Endothelial cell of umbilical vein (primary cell): ENCODE results near the gene ZFAND5. TPM values are rescaled to one million over a fixed set of nuclear protein-coding genes. Genes with fewer than 3 reads are reported as not detected.

Experiments used
- BruUV-seq: library from RNA; stranded (reverse); fragments of 400-500 nt; replicated peaks from 2 replicates; lab custom pipeline; 2021; lab: Mats Ljungman, UMichigan
- CTCF ChIA-PET: fragments of 300-600, 350-600 bp; sonication (Branson Sonifier 250); formaldehyde crosslinking; loops from one replicate; lab custom pipeline; 2021; ENCODE audit warnings: antibody characterized with exemption, inconsistent platforms; lab: Charles Lee
- POLR2A ChIA-PET: fragments of 300-600, 350-600 bp; sonication (Branson Sonifier 250); formaldehyde crosslinking; loops from one replicate; lab custom pipeline; 2021; ENCODE audit warnings: antibody characterized with exemption, inconsistent platforms; lab: Charles Lee
- DNase-seq: peaks from one replicate; pipeline ENCODE4 v3.0.0-alpha.2; 2011; ENCODE audit warnings: low read depth, low spot score
- FAIRE-seq: peaks from 2 replicates; lab custom pipeline; 2011; peaks lifted over from hg19 to GRCh38; lab: Jason Lieb, UNC
- H2AFZ ChIP-seq: 2 replicates; pipeline ENCODE4 v1.6.0; 2012; ENCODE audit warnings: low read depth, low read length, control low read depth, inconsistent platforms
- H3K27ac ChIP-seq: 2 replicates; pipeline ENCODE4 v1.5.1; 2011; ENCODE audit warnings: low read depth, mild to moderate bottlenecking, control low read depth, low read length, moderate library complexity; ENCODE audit not compliant: insufficient read depth
- H3K27me3 ChIP-seq, 2 experiments: 2 replicates each; pipeline versions ENCODE4 v1.6.0 to v1.6.1; 2011; ENCODE audit warnings: low read length in 2 of 2, mixed read lengths in 1 of 2; ENCODE audit not compliant: control insufficient read depth in 2 of 2, insufficient read depth in 2 of 2
- H3K36me3 ChIP-seq, 2 experiments: 2 replicates in 1 of 2; 3 replicates in 1 of 2; pipeline ENCODE4 v1.5.1; 2011; ENCODE audit warnings: low read length in 2 of 2, mild to moderate bottlenecking in 1 of 2, moderate library complexity in 1 of 2; ENCODE audit not compliant: control insufficient read depth in 2 of 2, insufficient read depth in 2 of 2; ENCODE audit errors: extremely low read depth in 1 of 2
- H3K4me1 ChIP-seq: 3 replicates; pipeline ENCODE4 v1.5.1; 2011; ENCODE audit warnings: mild to moderate bottlenecking, low read length; ENCODE audit not compliant: control insufficient read depth, insufficient read depth; ENCODE audit errors: extremely low read depth
- H3K4me2 ChIP-seq: 2 replicates; pipeline ENCODE4 v1.6.1; 2011; ENCODE audit warnings: low read length, control low read depth, mixed read lengths; ENCODE audit not compliant: insufficient read depth
- H3K4me3 ChIP-seq, 3 experiments: fragments of 200-600 bp in 1 of 3; sonication (generic), shearing (Covaris generic) in 1 of 3; replicated peaks in 1 of 3; 2 replicates each; pipeline ENCODE4 v1.5.1; 2011 to 2016; ENCODE audit warnings: control low read depth in 3 of 3, low read length in 3 of 3, mild to moderate bottlenecking in 2 of 3, inconsistent platforms in 1 of 3, low read depth in 1 of 3, moderate library complexity in 1 of 3; ENCODE audit not compliant: insufficient read depth in 1 of 3
- H3K79me2 ChIP-seq: 2 replicates; pipeline ENCODE4 v1.6.0; 2012; ENCODE audit warnings: low read length, inconsistent platforms; ENCODE audit not compliant: control insufficient read depth, insufficient read depth
- H3K9ac ChIP-seq: replicated peaks from 2 replicates; pipeline ENCODE3; 2011; ENCODE audit warnings: low read length, control low read depth; ENCODE audit not compliant: insufficient read depth; ENCODE audit errors: extremely low read depth
- H3K9me1 ChIP-seq: replicated peaks from 3 replicates; pipeline ENCODE4 v1.6.0; 2011; ENCODE audit warnings: mild to moderate bottlenecking, low read length; ENCODE audit not compliant: control insufficient read depth, insufficient read depth; ENCODE audit errors: extremely low read depth
- H3K9me3 ChIP-seq: replicated peaks from 2 replicates; pipeline ENCODE4 v1.5.1; 2012; ENCODE audit warnings: low read length, inconsistent platforms; ENCODE audit not compliant: control insufficient read depth, insufficient read depth
- H4K20me1 ChIP-seq: replicated peaks from 2 replicates; pipeline ENCODE3; 2011; ENCODE audit warnings: mild to moderate bottlenecking, low read length; ENCODE audit not compliant: control insufficient read depth, insufficient read depth; ENCODE audit errors: extremely low read depth
- EZH2 ChIP-seq: IDR thresholded peaks from 2 replicates; pipeline ENCODE4 v1.6.1; 2012; ENCODE audit warnings: borderline replicate concordance, low read depth, mild to moderate bottlenecking, moderate library complexity, low read length, inconsistent platforms; ENCODE audit not compliant: severe bottlenecking
- FOS ChIP-seq: IDR thresholded peaks from 2 replicates; pipeline ENCODE4 v1.6.1; 2011; ENCODE audit warnings: mild to moderate bottlenecking, low read length, moderate library complexity, borderline replicate concordance; ENCODE audit not compliant: insufficient read depth
- GATA2 ChIP-seq: IDR thresholded peaks from 2 replicates; pipeline ENCODE4 v1.7.0; 2011; ENCODE audit warnings: low read depth, mild to moderate bottlenecking, moderate library complexity, mixed read lengths, low read length; ENCODE audit not compliant: insufficient read length, insufficient read depth
- JUN ChIP-seq: IDR thresholded peaks from 2 replicates; pipeline ENCODE4 v1.6.1; 2011; ENCODE audit warnings: borderline replicate concordance, low read depth; ENCODE audit not compliant: insufficient read length, insufficient read depth
- MYC ChIP-seq: IDR thresholded peaks from one replicate; pipeline ENCODE4 v1.6.1; 2011; ENCODE audit warnings: mild to moderate bottlenecking, low read depth, low read length
- POLR2A ChIP-seq: IDR thresholded peaks from 2 replicates; pipeline ENCODE4 v1.6.1; 2012; ENCODE audit warnings: low read depth, mild to moderate bottlenecking, control low read depth, low read length
- POLR2AphosphoS5 ChIP-seq: IDR thresholded peaks from 2 replicates; pipeline ENCODE4 v1.6.1; 2012; ENCODE audit warnings: low read depth, mild to moderate bottlenecking, control low read depth, low read length, moderate library complexity; ENCODE audit not compliant: insufficient read depth
- dilution Hi-C: fragments of 300-500 bp; cut with MboI; formaldehyde crosslinking; loops from one replicate; pipeline ENCODE4 v1.15.0; 2019; ENCODE audit warnings: low sequenced_read_pairs; ENCODE audit not compliant: extremely low pct_ligation_motif_present
- intact Hi-C: fragments of 100-400 bp; cut with micrococcal nuclease; formaldehyde crosslinking; loops from one replicate; pipeline ENCODE4 v1.10.0; 2022
- polyA plus RNA-seq, 4 experiments: library from polyadenylated mRNA; depleted of rRNA in 3 of 4; stranded (reverse) in 3 of 4; unstranded in 1 of 4; fragments of >200 nt; gene quantifications; 2 replicates each; pipeline versions ENCODE4 v1.2.1 to v1.2.3, GENCODE V29; 2011 to 2012; ENCODE audit warnings: missing spikeins in 1 of 4
- total RNA-seq: library from RNA; stranded (reverse); gene quantifications from 2 replicates; pipeline ENCODE4 v1.2.3, GENCODE V29; 2021
- TF ChIP-seq, protein P1 (sequence below): IDR thresholded peaks from 2 replicates; pipeline ENCODE4 v1.6.1; 2011; ENCODE audit not compliant: insufficient read depth, insufficient read length
- TF ChIP-seq, protein P2 (sequence below), 2 donors: IDR thresholded peaks; 1 replicate in 1 of 2; 2 replicates in 1 of 2; pipeline ENCODE4 v1.5.1; 2011; ENCODE audit warnings: low read length in 2 of 2, mild to moderate bottlenecking in 2 of 2, moderate library complexity in 2 of 2, control low read depth in 1 of 2, inconsistent platforms in 1 of 2, low read depth in 1 of 2; ENCODE audit not compliant: insufficient read depth in 1 of 2; ENCODE audit errors: extremely low read depth in 1 of 2

The ZFAND5 gene
- total and polyA plus RNA-seq, 2 donors (not counting 3 experiments of a cell fraction or from before 2014, with no cell fraction given) = 63.7 to 176 TPM

DNA sequence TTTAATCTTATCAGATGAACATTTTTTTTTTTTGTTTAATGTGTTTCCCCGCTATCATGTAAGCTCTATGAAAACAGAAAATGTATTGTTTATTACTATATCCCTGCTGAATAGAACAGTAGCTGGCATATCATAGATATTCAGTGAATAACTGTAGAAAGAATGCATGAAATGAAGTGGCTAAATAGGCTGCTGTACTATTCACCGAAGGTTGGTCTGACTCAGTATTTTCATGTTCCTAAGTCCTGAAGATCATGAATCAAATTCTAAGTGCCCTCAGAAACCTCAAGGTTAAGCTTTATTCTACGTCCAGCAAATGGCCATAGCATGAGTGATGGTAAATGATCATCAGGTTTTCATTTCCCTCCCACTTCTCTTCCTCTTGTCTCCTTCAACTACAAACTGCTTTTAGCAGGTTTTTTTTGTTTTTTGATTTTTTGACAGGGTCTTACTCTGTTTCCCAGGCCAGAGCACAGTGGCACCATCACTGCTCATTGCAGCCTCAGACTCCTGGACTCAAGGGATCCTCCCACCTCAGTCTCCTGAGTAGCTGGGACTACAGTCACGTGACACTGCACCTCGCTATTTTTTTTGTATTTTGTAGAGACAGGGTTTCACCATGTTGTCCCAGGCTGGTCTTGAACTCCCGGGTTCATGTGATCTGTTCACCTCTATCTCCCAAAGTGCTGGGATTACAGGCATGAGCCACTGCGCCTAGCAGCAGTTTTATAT, 19.1 kb upstream of the ZFAND5 start:
- Histone ChIP-seq H3K4me3 (no peak overlapping the region), H3K9ac (no peak overlapping the region), H3K9me1 (no peaks in the 10 kb centered on the region), H3K27me3 (no peaks in the 10 kb centered on the region), H4K20me1 (no peaks in the 10 kb centered on the region), H3K27ac (no peak overlapping the region), H3K4me1 (no peaks in the 10 kb centered on the region), H3K36me3 (no peaks in the 10 kb centered on the region), H3K4me2 (no peak overlapping the region), H3K9me3 (no peaks in the 10 kb centered on the region), H3K79me2 (no peaks in the 10 kb centered on the region), H2AFZ (no peak overlapping the region)
- FAIRE-seq (no peak), DNase-seq (no peak)
- CTCF ChIA-PET = interaction anchor here (0.7 kb wide), 1 partner anchor 206 kb away, joined by 3 read pairs; no protein-coding TSS in a partner anchor
- intact Hi-C loops (no loop called here), dilution Hi-C loops (no loop called here)
- BruUV-seq = no TSS peak
- POLR2A ChIA-PET = interaction anchor here (2.9 kb wide), 1 partner anchor 19 kb away, joined by 12 read pairs; the partner anchor contains the start of gene ZFAND5
- TF ChIP-seq MYC (no peak), EZH2 (no peak), JUN (no peak), GATA2 (no peak), POLR2A (no peak), FOS (no peak), POLR2AphosphoS5 (no peak)
- TF ChIP-seq, protein P1, sequence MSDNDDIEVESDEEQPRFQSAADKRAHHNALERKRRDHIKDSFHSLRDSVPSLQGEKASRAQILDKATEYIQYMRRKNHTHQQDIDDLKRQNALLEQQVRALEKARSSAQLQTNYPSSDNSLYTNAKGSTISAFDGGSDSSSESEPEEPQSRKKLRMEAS = no peak
- TF ChIP-seq, protein P2, sequence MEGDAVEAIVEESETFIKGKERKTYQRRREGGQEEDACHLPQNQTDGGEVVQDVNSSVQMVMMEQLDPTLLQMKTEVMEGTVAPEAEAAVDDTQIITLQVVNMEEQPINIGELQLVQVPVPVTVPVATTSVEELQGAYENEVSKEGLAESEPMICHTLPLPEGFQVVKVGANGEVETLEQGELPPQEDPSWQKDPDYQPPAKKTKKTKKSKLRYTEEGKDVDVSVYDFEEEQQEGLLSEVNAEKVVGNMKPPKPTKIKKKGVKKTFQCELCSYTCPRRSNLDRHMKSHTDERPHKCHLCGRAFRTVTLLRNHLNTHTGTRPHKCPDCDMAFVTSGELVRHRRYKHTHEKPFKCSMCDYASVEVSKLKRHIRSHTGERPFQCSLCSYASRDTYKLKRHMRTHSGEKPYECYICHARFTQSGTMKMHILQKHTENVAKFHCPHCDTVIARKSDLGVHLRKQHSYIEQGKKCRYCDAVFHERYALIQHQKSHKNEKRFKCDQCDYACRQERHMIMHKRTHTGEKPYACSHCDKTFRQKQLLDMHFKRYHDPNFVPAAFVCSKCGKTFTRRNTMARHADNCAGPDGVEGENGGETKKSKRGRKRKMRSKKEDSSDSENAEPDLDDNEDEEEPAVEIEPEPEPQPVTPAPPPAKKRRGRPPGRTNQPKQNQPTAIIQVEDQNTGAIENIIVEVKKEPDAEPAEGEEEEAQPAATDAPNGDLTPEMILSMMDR (IDR thresholded peaks at IDR 0.05; ENCODE audit: extremely low read depth in 1 of 2, insufficient read depth in 1 of 2, low read depth in 1 of 2, low read length in 2 of 2) = no peak
